Hepatocyte (in vitro differentiated cells): ENCODE measurements around the gene SIN3A. TPM values are rescaled to one million over a fixed set of nuclear protein-coding genes. Genes with fewer than 3 reads are reported as not detected.

Experiments
- DNase-seq: peaks from one replicate; pipeline ENCODE4 v3.0.0-alpha.2; 2016; ENCODE audit warnings: low spot score
- H2AFZ ChIP-seq: fragments of 200-600 bp; sonication (generic); 2 replicates; pipeline ENCODE4 v1.6.0; 2016; ENCODE audit warnings: antibody characterized with exemption, mild to moderate bottlenecking
- H3K27ac ChIP-seq: fragments of 200-600 bp; sonication (generic); 2 replicates; pipeline ENCODE4 v1.5.1; 2016; ENCODE audit warnings: mild to moderate bottlenecking
- H3K27me3 ChIP-seq: fragments of 200-600 bp; sonication (generic); 2 replicates; pipeline ENCODE4 v1.6.1; 2016
- H3K36me3 ChIP-seq: fragments of 200-600 bp; sonication (generic); replicated peaks from 2 replicates; pipeline ENCODE4 v1.5.1; 2016; ENCODE audit warnings: low read depth; ENCODE audit not compliant: insufficient read depth
- H3K4me1 ChIP-seq: fragments of 200-600 bp; sonication (generic); 2 replicates; pipeline ENCODE4 v1.5.1; 2016; ENCODE audit warnings: mild to moderate bottlenecking, moderate library complexity; ENCODE audit not compliant: insufficient read depth
- H3K4me2 ChIP-seq: fragments of 200-600 bp; sonication (generic); 2 replicates; pipeline ENCODE4 v1.6.0; 2016
- H3K4me3 ChIP-seq: fragments of 200-600 bp; sonication (generic); 2 replicates; pipeline ENCODE4 v1.5.1; 2016; ENCODE audit warnings: mild to moderate bottlenecking
- H3K79me2 ChIP-seq: fragments of 200-600 bp; sonication (generic); 2 replicates; pipeline ENCODE4 v1.6.0; 2017; ENCODE audit warnings: mild to moderate bottlenecking
- H3K9me2 ChIP-seq: fragments of 200-600 bp; sonication (generic); replicated peaks from 2 replicates; pipeline ENCODE4 v1.6.0; 2017; ENCODE audit warnings: mild to moderate bottlenecking; ENCODE audit not compliant: insufficient read depth
- H3K9me3 ChIP-seq: fragments of 200-600 bp; sonication (generic); 2 replicates; pipeline ENCODE4 v1.5.1; 2016; ENCODE audit warnings: low read depth, mild to moderate bottlenecking
- H4K20me1 ChIP-seq: fragments of 200-600 bp; sonication (generic); 2 replicates; pipeline ENCODE4 v1.6.0; 2016; ENCODE audit warnings: mild to moderate bottlenecking; ENCODE audit not compliant: insufficient read depth, poor library complexity, severe bottlenecking
- CTCF ChIP-seq: fragments of 200-600 bp; sonication (generic); IDR thresholded peaks from 2 replicates; pipeline ENCODE4 v1.5.1; 2016; ENCODE audit warnings: antibody characterized with exemption, mild to moderate bottlenecking; ENCODE audit not compliant: poor library complexity
- EZH2 ChIP-seq: fragments of 200-600 bp; sonication (generic); IDR thresholded peaks from 2 replicates; pipeline ENCODE4 v1.6.1; 2016; ENCODE audit warnings: antibody characterized with exemption, mild to moderate bottlenecking, borderline replicate concordance
- EZH2phosphoT487 ChIP-seq: fragments of 200-600 bp; sonication (generic); IDR thresholded peaks from one replicate; pipeline ENCODE4 v1.6.1; 2018; ENCODE audit warnings: antibody characterized with exemption, mild to moderate bottlenecking, low read depth, moderate library complexity; ENCODE audit not compliant: unreplicated experiment, severe bottlenecking
- WGBS: methylation state at CpG from one replicate; pipeline ENCODE4 v1.1.6; 2016; ENCODE audit warnings: low lambda C conversion rate; ENCODE audit errors: missing lambda C conversion rate; 5-methylcytosine and 5-hydroxymethylcytosine counted together
- polyA plus RNA-seq: library from polyadenylated mRNA; unstranded; fragments of >200 nt; fragmentation: Nextera tagmentation; extraction: Ambion mirVana; gene quantifications from 2 replicates; pipeline ENCODE4 v1.2.1, GENCODE V29; 2016
- total RNA-seq: library from RNA; depleted of rRNA; stranded (reverse); fragments of >200 nt; gene quantifications from 2 replicates; pipeline ENCODE4 v1.2.3, GENCODE V29; 2014

The SIN3A gene
- total and polyA plus RNA-seq, 2 experiments from 2014 or later, result 16.5 to 28.8 TPM

GRCh38 chr15:75329571-75329970 is 121.9 kb downstream of the SIN3A start:
- Histone ChIP-seq H3K9me2 (no peaks in the 10 kb centered on the region), H4K20me1 (no peaks in the 10 kb centered on the region), H2AFZ (no peak overlapping the region), H3K9me3 (no peaks in the 10 kb centered on the region), H3K36me3 (no peaks in the 10 kb centered on the region), H3K4me2 (no peak overlapping the region), H3K4me1 (no peaks in the 10 kb centered on the region), H3K27me3 (no peaks in the 10 kb centered on the region), H3K4me3 (no peak overlapping the region), H3K27ac (no peak overlapping the region), H3K79me2 (no peaks in the 10 kb centered on the region)
- no peak for DNase-seq
- WGBS, result 100% methylated on average over 2 of the region's 2 CpGs
- TF ChIP-seq EZH2, result no peak
- TF ChIP-seq EZH2phosphoT487, result no peak
- no peak for TF ChIP-seq CTCF

GRCh38 chr15:75328493-75329314 is 122.8 kb downstream of the SIN3A start:
- Histone ChIP-seq H3K79me2 (no peaks in the 10 kb centered on the region), H4K20me1 (no peaks in the 10 kb centered on the region), H2AFZ (no peak overlapping the region), H3K4me2 (no peak overlapping the region), H3K9me2 (no peaks in the 10 kb centered on the region), H3K4me1 (no peaks in the 10 kb centered on the region), H3K4me3 (no peak overlapping the region), H3K27ac (no peak overlapping the region), H3K27me3 (no peaks in the 10 kb centered on the region), H3K9me3 (no peaks in the 10 kb centered on the region), H3K36me3 (no peaks in the 10 kb centered on the region)
- WGBS, result 78% methylated on average over 10 of the region's 10 CpGs
- DNase-seq, result no peak
- TF ChIP-seq CTCF (no peak), EZH2phosphoT487 (no peak), EZH2 (no peak)

DNA sequence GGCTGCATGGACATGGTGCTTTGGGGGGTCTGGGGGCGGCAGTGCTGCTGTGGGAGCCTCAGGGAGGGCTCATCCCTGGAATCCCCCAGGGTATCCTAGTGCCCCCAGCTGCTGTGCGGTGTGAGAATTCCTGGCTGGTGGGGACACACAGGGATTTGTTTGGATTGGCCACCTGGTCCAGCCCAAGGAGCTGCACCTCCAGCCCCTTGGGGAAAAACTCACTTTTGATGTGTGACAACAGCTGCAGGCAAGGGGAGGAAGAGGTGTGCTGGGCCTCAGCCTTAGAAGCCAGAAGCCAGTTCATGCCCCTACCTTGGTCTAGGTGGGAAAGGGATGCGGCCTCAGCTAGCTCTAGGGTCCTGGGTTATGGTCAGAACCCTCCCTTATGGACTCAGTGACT is 124.0 kb downstream of the SIN3A start:
- whole genome bisulfite sequencing, result 84% methylated on average over 3 of the region's 3 CpGs
- no peak overlapping the region for H2AFZ ChIP-seq
- H3K36me3 ChIP-seq, result no peaks in the 10 kb centered on the region
- no peak overlapping the region for H3K4me3 ChIP-seq
- no peaks in the 10 kb centered on the region for H3K27me3 ChIP-seq
- no peak overlapping the region for H3K4me2 ChIP-seq
- H3K79me2 ChIP-seq, result no peaks in the 10 kb centered on the region
- H3K27ac ChIP-seq, result no peak overlapping the region
- TF ChIP-seq EZH2, result no peak
- TF ChIP-seq CTCF, result no peak
- no peak for TF ChIP-seq EZH2phosphoT487
- no peaks in the 10 kb centered on the region for H3K4me1 ChIP-seq
- DNase-seq, result no peak
- H3K9me3 ChIP-seq, result no peaks in the 10 kb centered on the region
- no peaks in the 10 kb centered on the region for H3K9me2 ChIP-seq
- no peaks in the 10 kb centered on the region for H4K20me1 ChIP-seq
